ENCODE results near the gene NFE2L2. TPM values are rescaled to one million over a fixed set of nuclear protein-coding genes. Genes with fewer than 3 reads are reported as not detected.

NFE2L2 gene
- total RNA-seq, 4 donors from 2014 or later = 62.0 to 115 (median 72.3) TPM

DNA sequence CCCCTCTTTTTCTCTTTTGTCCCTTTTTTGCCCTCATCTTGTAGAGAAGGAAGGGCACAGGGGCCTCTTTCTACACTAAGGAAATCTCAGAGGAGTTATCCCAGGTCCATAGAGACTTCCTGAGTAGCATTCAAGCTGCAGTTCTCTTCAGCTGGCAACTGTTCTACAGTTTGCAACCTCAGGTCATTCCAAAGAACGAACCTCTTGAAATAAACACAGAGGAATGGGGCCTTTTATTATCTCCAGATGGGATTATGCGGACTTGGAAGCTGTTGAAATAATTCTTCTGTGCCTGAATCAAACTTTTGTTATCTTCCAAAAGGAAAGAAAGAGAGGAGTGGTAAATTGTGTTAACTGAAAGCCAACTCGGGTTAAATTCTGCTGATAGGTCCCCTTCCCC, 31.0 kb upstream of the NFE2L2 start:
- 41% methylated on average over 3 of the region's 3 CpGs for WGBS
- intact Hi-C loops (cut with DNase I) = loop anchor here (5.0 to 10.0 kb wide), 2 partner anchors 37 to 131 kb away; no protein-coding TSS in a partner anchor
- peaks cover 10 to 15% (median 15%) of the 10 kb centered on the region in 4 donors for H3K4me1 ChIP-seq
- H3K4me3 ChIP-seq = peak overlapping the region in 2 of 4 donors; percentile 24 to 27
- peak overlapping the region; percentile 58 to 74 (median 60) for H3K27ac ChIP-seq (replicated peaks in 1 of 4)
- no peak for DNase-seq (ENCODE audit: extremely low spot score)
- TF ChIP-seq EP300 (IDR thresholded peaks at IDR 0.05) = no peak
- no peak for TF ChIP-seq POLR2AphosphoS5 (IDR thresholded peaks at IDR 0.05)
- TF ChIP-seq, protein P1, sequence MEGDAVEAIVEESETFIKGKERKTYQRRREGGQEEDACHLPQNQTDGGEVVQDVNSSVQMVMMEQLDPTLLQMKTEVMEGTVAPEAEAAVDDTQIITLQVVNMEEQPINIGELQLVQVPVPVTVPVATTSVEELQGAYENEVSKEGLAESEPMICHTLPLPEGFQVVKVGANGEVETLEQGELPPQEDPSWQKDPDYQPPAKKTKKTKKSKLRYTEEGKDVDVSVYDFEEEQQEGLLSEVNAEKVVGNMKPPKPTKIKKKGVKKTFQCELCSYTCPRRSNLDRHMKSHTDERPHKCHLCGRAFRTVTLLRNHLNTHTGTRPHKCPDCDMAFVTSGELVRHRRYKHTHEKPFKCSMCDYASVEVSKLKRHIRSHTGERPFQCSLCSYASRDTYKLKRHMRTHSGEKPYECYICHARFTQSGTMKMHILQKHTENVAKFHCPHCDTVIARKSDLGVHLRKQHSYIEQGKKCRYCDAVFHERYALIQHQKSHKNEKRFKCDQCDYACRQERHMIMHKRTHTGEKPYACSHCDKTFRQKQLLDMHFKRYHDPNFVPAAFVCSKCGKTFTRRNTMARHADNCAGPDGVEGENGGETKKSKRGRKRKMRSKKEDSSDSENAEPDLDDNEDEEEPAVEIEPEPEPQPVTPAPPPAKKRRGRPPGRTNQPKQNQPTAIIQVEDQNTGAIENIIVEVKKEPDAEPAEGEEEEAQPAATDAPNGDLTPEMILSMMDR (IDR thresholded peaks at IDR 0.05) = no peak
- no peak for TF ChIP-seq POLR2A (IDR thresholded peaks at IDR 0.05; ENCODE audit: low read depth)
- no peaks in the 10 kb centered on the region for H3K27me3 ChIP-seq
- no peaks in the 10 kb centered on the region for H3K9me3 ChIP-seq
- H3K36me3 ChIP-seq = no peaks in the 10 kb centered on the region

DNA sequence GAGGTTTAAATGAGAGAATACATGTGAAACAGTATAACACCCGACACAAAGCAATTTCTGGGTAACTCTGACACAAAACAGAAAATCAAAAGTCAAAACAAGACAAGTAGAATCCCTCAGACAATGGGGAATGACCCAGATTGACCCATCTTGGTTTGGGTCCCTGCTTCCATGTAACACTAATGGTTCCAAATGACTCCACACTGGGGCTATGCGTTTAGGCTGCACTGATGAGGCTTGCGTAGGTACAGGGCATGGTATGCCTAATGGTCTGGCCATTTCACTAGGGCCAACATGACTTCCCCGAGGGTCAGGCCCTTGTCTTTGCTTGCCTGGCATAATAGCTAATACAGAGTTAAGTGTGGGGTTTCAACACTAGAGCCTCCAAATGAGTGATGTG, 27.2 kb upstream of the NFE2L2 start:
- WGBS = 97% methylated on average over 3 of the region's 4 CpGs
- TF ChIP-seq, protein P1 (IDR thresholded peaks at IDR 0.05) = no peak
- TF ChIP-seq POLR2A (IDR thresholded peaks at IDR 0.05; ENCODE audit: low read depth) = no peak
- no peak for TF ChIP-seq POLR2AphosphoS5 (IDR thresholded peaks at IDR 0.05)
- no peak for TF ChIP-seq EP300 (IDR thresholded peaks at IDR 0.05)
- peaks cover 10 to 15% (median 15%) of the 10 kb centered on the region in 4 donors for H3K4me1 ChIP-seq
- no peaks in the 10 kb centered on the region for H3K9me3 ChIP-seq
- H3K27me3 ChIP-seq = no peaks in the 10 kb centered on the region
- H3K27ac ChIP-seq (replicated peaks in 1 of 4) = no peak overlapping the region
- H3K4me3 ChIP-seq = no peak overlapping the region
- no peaks in the 10 kb centered on the region for H3K36me3 ChIP-seq
- DNase-seq (ENCODE audit: extremely low spot score) = no peak
- intact Hi-C loops (cut with DNase I) = loop anchor here (10.0 kb wide), 1 partner anchor 127 kb away; no protein-coding TSS in a partner anchor

DNA sequence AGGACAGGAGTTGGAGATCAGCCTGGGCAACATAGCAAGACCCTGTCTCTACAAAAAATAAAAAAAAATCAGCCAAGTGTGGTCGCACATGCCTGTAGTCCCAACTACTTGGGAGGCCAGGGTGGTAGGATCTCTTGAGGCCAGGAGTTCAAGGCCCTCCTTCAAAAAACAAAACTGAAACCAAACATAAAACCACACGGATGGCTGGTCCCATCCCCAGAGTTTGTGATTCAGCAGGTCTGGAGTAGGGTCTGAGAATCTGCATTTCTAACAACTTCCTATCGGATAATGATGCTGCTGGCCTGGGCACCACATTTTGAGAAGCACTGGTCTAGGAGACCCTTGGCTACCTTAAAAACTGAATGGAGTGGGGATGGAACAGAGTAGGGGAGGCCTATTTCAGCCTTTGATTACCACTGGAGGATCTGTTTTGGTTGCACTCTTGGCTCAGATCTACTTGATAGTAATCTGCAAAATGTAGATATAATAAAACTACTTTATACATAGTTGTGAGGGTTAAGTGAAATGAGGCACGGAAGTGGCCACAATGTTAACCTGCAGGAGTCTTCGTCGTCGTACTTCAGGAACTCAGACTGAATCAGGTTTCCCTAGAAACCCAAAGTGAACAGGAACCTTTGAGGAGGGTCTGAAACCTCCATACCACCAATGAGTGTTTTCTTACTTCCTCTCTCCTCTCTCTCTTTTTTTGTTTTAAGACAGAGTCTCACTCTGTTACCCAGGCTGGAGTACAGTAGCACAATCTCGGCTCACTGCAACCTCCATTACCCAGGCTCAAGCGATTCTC, 25.5 kb upstream of the NFE2L2 start:
- Histone ChIP-seq H3K27ac (replicated peaks in 1 of 4) (no peak overlapping the region), H3K4me1 (peaks cover 0 to under 1% (median 0%) of the 10 kb centered on the region in 4 donors), H3K36me3 (no peaks in the 10 kb centered on the region), H3K4me3 (no peak overlapping the region), H3K9me3 (no peaks in the 10 kb centered on the region), H3K27me3 (no peaks in the 10 kb centered on the region)
- DNase-seq (ENCODE audit: extremely low spot score) = no peak
- intact Hi-C loops (cut with DNase I) = loop anchor here (10.0 kb wide), 1 partner anchor 125 kb away; no protein-coding TSS in a partner anchor
- TF ChIP-seq EP300 (IDR thresholded peaks at IDR 0.05) (no peak), POLR2AphosphoS5 (IDR thresholded peaks at IDR 0.05) (no peak), POLR2A (IDR thresholded peaks at IDR 0.05; ENCODE audit: low read depth) (no peak)
- TF ChIP-seq, protein P1 (IDR thresholded peaks at IDR 0.05) = no peak
- 70% methylated on average over 9 of the region's 9 CpGs for WGBS

DNA sequence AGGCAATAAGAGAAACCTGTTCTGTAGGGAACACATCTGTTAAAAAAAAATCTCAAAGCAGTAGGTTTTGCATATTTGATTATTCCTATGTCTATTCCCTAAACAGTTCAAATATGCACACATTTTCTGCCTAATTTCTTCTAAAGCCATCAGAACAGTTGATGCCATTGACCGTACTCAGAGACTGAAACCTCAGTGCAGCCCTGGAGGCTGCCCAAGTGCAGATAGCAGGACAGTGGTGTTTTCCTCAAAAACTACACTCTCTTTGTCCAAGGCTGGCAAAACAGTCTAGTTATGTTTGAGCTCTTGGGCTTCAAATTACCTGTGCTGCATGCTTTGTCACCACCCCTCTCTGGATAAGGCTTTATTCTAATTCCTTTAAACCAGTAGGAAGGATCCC, 23.3 kb upstream of the NFE2L2 start:
- Histone ChIP-seq H3K4me3 (no peak overlapping the region), H3K4me1 (peaks cover under 1 to 12% (median 2%) of the 10 kb centered on the region in 4 donors), H3K27ac (replicated peaks in 1 of 4) (no peak overlapping the region), H3K9me3 (no peaks in the 10 kb centered on the region), H3K27me3 (no peaks in the 10 kb centered on the region), H3K36me3 (no peaks in the 10 kb centered on the region)
- no peak for DNase-seq (ENCODE audit: extremely low spot score)
- 100% methylated on average over 1 of the region's 1 CpG for WGBS
- intact Hi-C loops (cut with DNase I) = no loop called here
- no peak for TF ChIP-seq POLR2A (IDR thresholded peaks at IDR 0.05; ENCODE audit: low read depth)
- TF ChIP-seq, protein P1 (IDR thresholded peaks at IDR 0.05) = no peak
- no peak for TF ChIP-seq EP300 (IDR thresholded peaks at IDR 0.05)
- TF ChIP-seq POLR2AphosphoS5 (IDR thresholded peaks at IDR 0.05) = no peak

All from esophagus muscularis mucosa (tissue), 4 donors.